Bronchial epithelial cell (primary cell): Measurements from ENCODE around the gene CRTAC1. TPM values are rescaled to one million over a fixed set of nuclear protein-coding genes. Genes with fewer than 3 reads are reported as not detected.

Experiments
- DNase-seq: peaks from one replicate; pipeline ENCODE4 v3.0.0-alpha.2; 2010; ENCODE audit warnings: low read depth
- FAIRE-seq: peaks from 2 replicates; lab custom pipeline; 2011; peaks lifted over from hg19 to GRCh38; lab: Jason Lieb, UNC
- H3K27me3 ChIP-seq: 2 replicates; pipeline ENCODE4 v1.5.1; 2011; ENCODE audit warnings: low read length; ENCODE audit not compliant: control insufficient read depth, insufficient read depth
- H3K36me3 ChIP-seq: 2 replicates; pipeline ENCODE4 v1.5.1; 2011; ENCODE audit warnings: low read length; ENCODE audit not compliant: control insufficient read depth, insufficient read depth
- H3K4me3 ChIP-seq: 2 replicates; pipeline ENCODE4 v1.5.1; 2011; ENCODE audit warnings: mild to moderate bottlenecking, low read depth, low read length, control low read depth
- total RNA-seq: library from RNA; depleted of rRNA; stranded (reverse); fragments of >200 nt; gene quantifications from 2 replicates; pipeline ENCODE4 v1.2.1, GENCODE V29; 2014
- TF ChIP-seq, protein P1 (sequence below): IDR thresholded peaks from 2 replicates; pipeline ENCODE4 v1.5.1; 2011; ENCODE audit warnings: mild to moderate bottlenecking, moderate library complexity, low read length, control low read depth, inconsistent platforms; ENCODE audit not compliant: insufficient read depth, severe bottlenecking

Gene CRTAC1
- total RNA-seq, 1 donor from 2014 or later = not detected

DNA sequence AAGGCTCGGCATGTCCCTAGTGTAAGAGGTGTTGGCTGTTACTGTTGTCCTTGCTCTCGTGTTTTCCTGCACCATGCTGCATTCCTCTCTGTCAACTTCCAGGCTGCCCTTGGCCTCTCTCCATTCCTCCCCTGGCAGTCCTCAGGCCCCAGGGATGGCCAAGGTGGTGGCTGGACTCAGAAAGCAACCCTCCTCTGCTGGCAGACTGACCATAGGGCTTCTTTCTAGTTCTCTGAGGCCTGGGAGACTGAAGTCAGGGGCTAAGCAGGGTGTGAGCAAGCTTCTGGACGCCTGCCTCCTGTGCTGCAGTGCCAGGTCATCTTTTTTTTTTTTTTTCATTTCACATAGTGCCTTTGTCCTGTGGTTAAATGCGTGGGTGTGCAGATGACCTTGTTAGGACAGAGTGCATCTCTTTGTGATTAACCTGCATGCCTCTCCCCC is 108.8 kb downstream of the CRTAC1 start:
- no peaks in the 10 kb centered on the region for H3K36me3 ChIP-seq
- H3K4me3 ChIP-seq = no peak overlapping the region
- no peak for FAIRE-seq
- peaks cover 2% of the 10 kb centered on the region for H3K27me3 ChIP-seq
- TF ChIP-seq, protein P1, sequence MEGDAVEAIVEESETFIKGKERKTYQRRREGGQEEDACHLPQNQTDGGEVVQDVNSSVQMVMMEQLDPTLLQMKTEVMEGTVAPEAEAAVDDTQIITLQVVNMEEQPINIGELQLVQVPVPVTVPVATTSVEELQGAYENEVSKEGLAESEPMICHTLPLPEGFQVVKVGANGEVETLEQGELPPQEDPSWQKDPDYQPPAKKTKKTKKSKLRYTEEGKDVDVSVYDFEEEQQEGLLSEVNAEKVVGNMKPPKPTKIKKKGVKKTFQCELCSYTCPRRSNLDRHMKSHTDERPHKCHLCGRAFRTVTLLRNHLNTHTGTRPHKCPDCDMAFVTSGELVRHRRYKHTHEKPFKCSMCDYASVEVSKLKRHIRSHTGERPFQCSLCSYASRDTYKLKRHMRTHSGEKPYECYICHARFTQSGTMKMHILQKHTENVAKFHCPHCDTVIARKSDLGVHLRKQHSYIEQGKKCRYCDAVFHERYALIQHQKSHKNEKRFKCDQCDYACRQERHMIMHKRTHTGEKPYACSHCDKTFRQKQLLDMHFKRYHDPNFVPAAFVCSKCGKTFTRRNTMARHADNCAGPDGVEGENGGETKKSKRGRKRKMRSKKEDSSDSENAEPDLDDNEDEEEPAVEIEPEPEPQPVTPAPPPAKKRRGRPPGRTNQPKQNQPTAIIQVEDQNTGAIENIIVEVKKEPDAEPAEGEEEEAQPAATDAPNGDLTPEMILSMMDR = no peak
- DNase-seq = no peak

DNA sequence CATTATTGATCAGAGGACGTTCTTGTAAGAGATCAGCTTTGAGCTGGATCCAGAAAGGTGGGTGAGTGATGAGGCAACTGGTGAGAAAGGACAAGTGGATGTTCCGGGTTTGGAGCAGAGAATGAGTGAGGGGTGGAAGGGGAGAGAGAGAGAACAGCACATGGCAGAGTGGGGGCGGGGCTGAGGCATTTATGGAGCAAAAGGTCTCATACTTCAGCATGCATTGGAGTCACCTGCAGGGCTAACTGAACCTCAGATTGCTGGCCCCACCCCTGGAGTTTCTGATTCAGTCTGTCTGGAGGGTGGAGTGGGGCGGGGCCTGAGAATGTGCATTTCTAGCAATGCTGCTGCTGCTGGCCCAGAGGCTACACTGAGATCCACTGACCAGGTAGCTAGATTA is 109.6 kb downstream of the CRTAC1 start:
- Histone ChIP-seq H3K4me3 (no peak overlapping the region), H3K27me3 (peaks cover 6% of the 10 kb centered on the region), H3K36me3 (no peaks in the 10 kb centered on the region)
- TF ChIP-seq, protein P1 = no peak
- FAIRE-seq = no peak
- no peak for DNase-seq

DNA sequence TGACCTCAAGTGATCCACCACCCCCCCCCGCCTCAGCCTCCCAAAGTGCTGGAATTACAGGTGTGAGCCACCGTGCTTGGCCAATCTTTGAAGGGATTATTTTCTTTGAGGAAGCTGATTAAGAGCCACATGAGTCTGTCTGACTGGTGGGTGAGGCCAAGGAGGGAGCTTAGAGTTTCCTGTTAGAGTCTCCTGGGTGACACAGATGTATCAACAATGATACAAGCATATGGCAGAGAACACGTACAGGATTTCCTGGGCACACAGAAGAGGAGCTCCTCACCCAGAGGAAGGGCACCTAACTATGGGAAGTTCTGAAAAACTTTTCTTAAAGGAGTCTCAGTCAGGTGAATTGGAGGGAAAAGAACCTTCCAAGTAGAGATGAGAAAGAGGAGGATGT is 111.4 kb downstream of the CRTAC1 start:
- H3K27me3 ChIP-seq = peaks cover 8% of the 10 kb centered on the region
- DNase-seq (peak; percentile 50), FAIRE-seq (no peak)
- H3K36me3 ChIP-seq = no peaks in the 10 kb centered on the region
- TF ChIP-seq, protein P1 = no peak
- H3K4me3 ChIP-seq = no peak overlapping the region

DNA sequence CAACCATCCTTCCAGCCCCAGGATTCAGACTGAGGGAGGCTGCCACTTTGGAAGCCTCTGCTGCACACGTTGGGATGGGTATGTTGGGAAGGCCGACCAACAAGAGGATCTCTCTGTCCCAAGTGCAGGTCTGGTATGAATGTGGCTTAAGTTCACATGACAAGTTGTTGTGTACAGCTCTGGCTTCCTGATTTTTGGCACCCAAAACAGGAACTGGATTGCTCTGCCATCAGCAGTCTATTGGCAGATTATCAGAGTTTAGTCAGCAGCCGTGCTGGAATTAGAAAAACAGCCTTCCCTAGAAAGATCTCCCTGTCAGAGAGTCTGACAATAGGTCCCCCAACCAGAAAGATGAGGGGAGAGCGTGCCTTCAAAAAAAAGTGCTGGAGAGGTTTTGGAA is 113.8 kb downstream of the CRTAC1 start:
- H3K27me3 ChIP-seq = peaks cover 8% of the 10 kb centered on the region
- no peak for DNase-seq
- TF ChIP-seq, protein P1 = no peak
- no peaks in the 10 kb centered on the region for H3K36me3 ChIP-seq
- H3K4me3 ChIP-seq = no peak overlapping the region
- peak; percentile 32 for FAIRE-seq

DNA sequence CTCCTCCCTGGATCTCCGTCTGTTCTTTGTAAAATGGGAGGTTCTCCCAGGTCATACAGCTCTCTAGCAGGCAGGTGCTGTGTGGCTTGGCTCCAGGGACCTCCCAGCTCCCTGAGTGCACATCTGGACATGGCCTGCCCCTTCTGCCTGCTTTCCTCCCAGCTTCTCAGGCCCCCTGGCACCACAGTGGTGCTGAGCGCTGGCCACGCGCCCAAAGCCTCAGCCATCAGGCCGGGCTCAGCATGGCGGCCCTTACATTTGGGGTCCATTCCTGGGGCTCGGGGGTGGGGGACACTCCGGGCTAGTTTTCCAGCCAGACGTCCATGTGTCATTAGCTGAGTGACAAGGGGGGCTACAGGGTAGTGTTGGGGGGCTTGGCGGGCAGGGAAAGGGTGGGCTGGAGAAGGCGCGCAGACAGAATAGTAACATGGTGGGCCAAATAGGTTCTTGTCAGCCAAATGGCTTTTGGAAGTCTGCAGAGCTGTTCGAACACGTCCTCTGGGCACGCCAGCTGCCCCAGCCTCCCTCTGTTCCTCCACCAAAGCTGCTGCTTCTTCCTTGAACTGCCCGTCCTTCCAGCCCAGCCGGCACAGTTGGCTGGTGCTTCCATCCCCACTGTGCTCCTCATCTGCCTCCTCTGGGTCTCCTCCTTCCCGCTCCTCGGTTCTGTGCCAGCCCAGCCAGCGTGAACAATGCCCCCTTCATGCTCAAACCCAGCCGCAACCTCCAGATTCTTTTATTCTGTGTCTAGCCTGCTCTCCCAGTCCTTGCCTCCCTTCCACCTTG is 114.9 kb downstream of the CRTAC1 start:
- DNase-seq = no peak
- TF ChIP-seq, protein P1 = no peak
- FAIRE-seq = no peak
- peaks cover 8% of the 10 kb centered on the region for H3K27me3 ChIP-seq
- H3K4me3 ChIP-seq = no peak overlapping the region
- no peaks in the 10 kb centered on the region for H3K36me3 ChIP-seq
